LNCaP clone FGC (cell line): ENCODE results near the gene STRIP1.

Source experiments
- DNase-seq: peaks from one replicate; pipeline ENCODE4 v3.0.0-alpha.2; 2011; ENCODE audit warnings: low read depth
- H3K4me3 ChIP-seq: 2 replicates; pipeline ENCODE4 v1.5.1; 2011; ENCODE audit warnings: mild to moderate bottlenecking, low read depth, low read length, control low read depth
- TF ChIP-seq, protein P1 (sequence below): IDR thresholded peaks from 2 replicates; pipeline ENCODE4 v1.5.1; 2012; ENCODE audit warnings: mild to moderate bottlenecking; ENCODE audit not compliant: control insufficient read depth, insufficient read depth; ENCODE audit errors: extremely low read depth

STRIP1 gene

DNA sequence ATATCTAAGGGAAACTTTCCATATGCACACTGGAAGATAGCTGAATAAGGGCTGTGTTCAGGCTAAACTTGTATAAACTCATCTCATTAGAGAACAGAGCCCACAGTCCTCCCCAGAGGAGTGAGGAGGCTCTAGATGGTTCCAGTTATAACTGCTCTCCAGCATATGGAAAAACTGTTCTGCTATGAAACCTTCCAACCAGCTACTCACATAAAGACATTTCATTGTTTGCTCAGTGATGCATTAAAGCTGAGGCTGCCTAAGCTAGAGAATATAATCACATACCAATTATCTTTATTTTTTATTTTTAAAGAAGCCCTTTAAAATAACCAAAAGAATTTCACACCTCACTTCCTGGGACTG lies 36.6 kb upstream of the STRIP1 start:
- H3K4me3 ChIP-seq, result no peak overlapping the region
- no peak for DNase-seq
- TF ChIP-seq, protein P1, sequence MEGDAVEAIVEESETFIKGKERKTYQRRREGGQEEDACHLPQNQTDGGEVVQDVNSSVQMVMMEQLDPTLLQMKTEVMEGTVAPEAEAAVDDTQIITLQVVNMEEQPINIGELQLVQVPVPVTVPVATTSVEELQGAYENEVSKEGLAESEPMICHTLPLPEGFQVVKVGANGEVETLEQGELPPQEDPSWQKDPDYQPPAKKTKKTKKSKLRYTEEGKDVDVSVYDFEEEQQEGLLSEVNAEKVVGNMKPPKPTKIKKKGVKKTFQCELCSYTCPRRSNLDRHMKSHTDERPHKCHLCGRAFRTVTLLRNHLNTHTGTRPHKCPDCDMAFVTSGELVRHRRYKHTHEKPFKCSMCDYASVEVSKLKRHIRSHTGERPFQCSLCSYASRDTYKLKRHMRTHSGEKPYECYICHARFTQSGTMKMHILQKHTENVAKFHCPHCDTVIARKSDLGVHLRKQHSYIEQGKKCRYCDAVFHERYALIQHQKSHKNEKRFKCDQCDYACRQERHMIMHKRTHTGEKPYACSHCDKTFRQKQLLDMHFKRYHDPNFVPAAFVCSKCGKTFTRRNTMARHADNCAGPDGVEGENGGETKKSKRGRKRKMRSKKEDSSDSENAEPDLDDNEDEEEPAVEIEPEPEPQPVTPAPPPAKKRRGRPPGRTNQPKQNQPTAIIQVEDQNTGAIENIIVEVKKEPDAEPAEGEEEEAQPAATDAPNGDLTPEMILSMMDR, result no peak

DNA sequence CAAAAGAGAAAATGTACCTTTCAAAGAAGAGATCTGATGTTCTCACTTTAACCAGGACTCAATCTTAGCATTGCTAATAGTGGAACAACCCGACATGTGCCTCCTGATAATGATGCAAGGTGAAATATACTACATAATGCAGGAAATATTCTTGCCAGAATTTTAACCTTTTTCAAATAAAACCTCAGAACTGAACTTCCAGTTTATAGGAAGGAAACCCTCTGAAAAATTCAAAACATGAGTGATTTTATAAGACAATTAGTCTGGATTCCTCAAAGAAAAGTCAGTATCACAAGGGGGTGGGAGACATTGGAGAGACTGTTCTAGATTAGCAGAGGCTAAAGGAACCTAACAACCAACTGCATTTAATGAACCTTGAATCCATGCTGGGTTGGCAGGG lies 31.7 kb upstream of the STRIP1 start:
- TF ChIP-seq, protein P1, result no peak
- H3K4me3 ChIP-seq, result no peak overlapping the region
- DNase-seq, result no peak

DNA sequence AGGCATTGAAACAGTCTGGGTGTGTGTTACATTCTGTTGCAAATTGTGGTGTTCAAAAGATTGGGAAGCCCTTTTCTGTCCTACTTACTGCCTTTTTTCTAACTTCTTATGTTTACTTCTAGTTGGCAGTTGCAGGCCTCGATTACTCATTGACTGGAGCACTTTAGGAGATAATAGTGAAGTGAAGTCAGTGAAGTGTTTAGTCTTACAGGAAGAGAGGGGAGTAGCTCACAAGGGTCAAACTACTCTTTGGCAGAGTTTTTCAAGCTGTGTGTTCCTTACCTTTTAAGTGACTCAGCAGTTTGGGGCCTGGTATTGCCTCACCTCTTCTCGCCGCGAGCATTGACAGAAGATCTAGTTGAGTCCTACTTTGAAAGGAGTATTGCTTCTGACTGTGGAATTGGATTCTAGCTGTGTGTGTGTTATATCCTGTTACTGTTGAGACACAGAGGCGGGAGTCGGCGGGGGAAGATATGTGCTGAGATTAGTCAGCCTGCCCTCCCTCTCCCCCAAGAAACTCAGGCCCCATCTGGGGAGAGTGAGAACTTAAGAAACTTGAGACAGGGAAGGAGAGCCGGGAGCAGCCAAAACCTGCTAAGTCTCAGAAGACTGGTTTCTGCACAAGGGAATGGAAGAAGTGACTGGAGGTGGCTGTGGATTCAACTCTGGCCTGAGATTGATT lies 30.5 kb upstream of the STRIP1 start:
- no peak overlapping the region for H3K4me3 ChIP-seq
- TF ChIP-seq, protein P1, result no peak
- DNase-seq, result no peak

DNA sequence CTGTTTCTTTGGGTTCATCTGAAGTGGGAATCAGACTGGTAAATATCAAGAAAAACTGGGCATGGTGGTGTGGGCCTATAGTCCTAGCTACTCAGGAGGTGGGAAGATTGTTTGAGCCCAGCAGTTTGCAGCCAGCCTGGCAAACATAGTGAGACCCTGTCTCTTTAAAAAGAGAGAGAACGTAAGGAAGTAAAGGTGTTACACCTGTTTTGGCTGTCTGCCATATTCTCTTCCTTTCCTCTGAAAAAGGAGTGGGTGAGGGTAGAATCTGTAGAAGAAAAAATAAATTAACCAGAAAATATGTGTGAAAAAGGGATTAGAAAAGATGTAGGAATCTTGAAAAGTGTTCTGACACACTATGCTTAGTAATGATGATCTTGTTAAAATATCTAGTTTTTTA lies 29.8 kb upstream of the STRIP1 start:
- no peak for DNase-seq
- H3K4me3 ChIP-seq, result no peak overlapping the region
- TF ChIP-seq, protein P1, result no peak

DNA sequence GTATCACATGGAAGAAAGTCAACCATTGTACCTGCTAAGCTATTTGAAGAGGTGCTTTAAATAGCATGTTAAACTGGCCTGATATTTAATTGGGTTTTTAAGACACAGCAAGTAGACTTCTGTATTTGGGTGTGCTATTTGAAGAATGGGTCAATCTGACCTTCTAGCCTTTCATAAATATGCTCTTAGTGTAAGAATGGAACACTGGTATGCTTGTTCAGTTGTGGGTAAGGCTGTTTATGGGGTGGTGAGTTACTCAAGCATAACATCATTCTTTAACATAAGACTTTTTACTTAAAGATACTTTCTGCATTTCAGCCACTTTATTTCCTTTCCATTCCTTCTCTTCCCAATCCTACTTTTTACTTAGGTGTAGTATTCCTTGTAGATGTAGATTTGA lies 28.5 kb upstream of the STRIP1 start:
- TF ChIP-seq, protein P1, result no peak
- no peak for DNase-seq
- H3K4me3 ChIP-seq, result no peak overlapping the region

DNA sequence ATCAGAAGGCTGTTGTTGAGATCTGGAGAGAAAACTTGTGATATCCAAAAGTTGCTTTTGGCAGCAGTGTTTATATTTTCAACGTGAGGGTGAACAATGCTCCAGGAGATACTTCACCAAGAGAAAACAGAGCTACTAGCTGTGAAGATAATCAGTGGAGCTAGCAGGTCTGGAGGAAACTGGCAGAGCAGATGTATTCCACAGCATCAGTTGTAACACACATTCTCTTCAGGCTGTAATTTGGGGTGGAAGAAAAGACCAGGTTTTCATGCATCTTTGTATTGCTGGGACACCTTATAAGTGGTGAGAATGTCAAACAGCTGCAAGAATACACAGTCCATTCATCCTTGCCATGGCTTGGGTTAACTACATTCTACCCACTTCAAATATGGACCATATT lies 27.9 kb upstream of the STRIP1 start:
- TF ChIP-seq, protein P1, result no peak
- DNase-seq, result no peak

More for the DNA sequence above, 27.9 kb upstream of the STRIP1 start:
- H3K4me3 ChIP-seq, result no peak overlapping the region
